Right lobe of liver (tissue), 6 donors: Measurements from ENCODE around the gene COL27A1. TPM values are rescaled to one million over a fixed set of nuclear protein-coding genes. Genes with fewer than 3 reads are reported as not detected.
A peak's percentile ranks its signal among the peaks of the same experiment; 100 is the strongest.

ENCODE experiments used
- ATAC-seq, 4 donors: fragments of 200-7000 bp; cut with Tn5 transposase; one replicate each; pipeline ENCODE4 v1.9.1; 2020; ENCODE audit warnings: mild to moderate bottlenecking in 4 of 4, moderate library complexity in 4 of 4
- DNase-seq, 3 donors: peaks; one replicate each; pipeline ENCODE4 v3.0.0-alpha.2; 2020
- H3K27ac ChIP-seq, 3 donors: fragments of 200-600 bp; one replicate each; pipeline ENCODE4 v1.8.0; 2022
- H3K27me3 ChIP-seq, 2 donors: fragments of 200-600 bp; one replicate each; pipeline ENCODE4 v1.8.0; 2022
- H3K36me3 ChIP-seq, 4 donors: fragments of 200-600 bp; sonication (generic) in 1 of 4; one replicate each; pipeline versions ENCODE4 v1.5.1 to v1.8.0; 2017 to 2022; ENCODE audit warnings: control low read depth in 1 of 4
- H3K4me1 ChIP-seq, 4 donors: fragments of 200-600 bp; sonication (generic) in 1 of 4; one replicate each; pipeline versions ENCODE4 v1.5.1 to v1.8.0; 2017 to 2022; ENCODE audit warnings: control low read depth in 1 of 4
- H3K4me3 ChIP-seq, 3 donors: fragments of 200-600 bp; one replicate each; pipeline ENCODE4 v1.8.0; 2022
- H3K9me3 ChIP-seq, 4 donors: fragments of 200-600 bp; sonication (generic) in 1 of 4; one replicate each; pipeline versions ENCODE4 v1.5.1 to v1.8.0; 2017 to 2022; ENCODE audit warnings: control low read depth in 1 of 4
- POLR2A ChIP-seq: fragments of 450-650 bp; IDR thresholded peaks from one replicate; pipeline ENCODE4 v1.6.1; 2017; ENCODE audit warnings: antibody characterized with exemption, mild to moderate bottlenecking
- WGBS: methylation state at CpG from one replicate; pipeline ENCODE4 v1.1.6; 2018; ENCODE audit warnings: low coverage, low lambda C conversion rate; ENCODE audit not compliant: insufficient coverage; ENCODE audit errors: missing lambda C conversion rate; 5-methylcytosine and 5-hydroxymethylcytosine counted together
- intact Hi-C, 2 donors: fragments of 100-400 bp; cut with DNase I; formaldehyde crosslinking; loops; one replicate each; pipeline versions ENCODE4 v1.11.2 to v1.14.1; 2022
- total RNA-seq, 6 experiments: library from RNA; depleted of rRNA in 2 of 6; stranded (reverse); fragments of >200 nt in 2 of 6; fragmentation: NEBNext Ultra II Directional in 3 of 6; extraction: Animal tissue kit (Norgen Biotek cat#: 25700) in 3 of 6; gene quantifications; one replicate each; pipeline versions ENCODE4 v1.1.0 to v1.2.4, GENCODE V29; 2016 to 2023
- TF ChIP-seq, protein P1 (sequence below), 4 donors: fragments of 200-600 bp in 3 of 4; fragments of 450-650 bp in 1 of 4; IDR thresholded peaks; one replicate each; pipeline versions ENCODE4 v1.5.1 to v1.8.0; 2016 to 2022; ENCODE audit warnings: antibody characterized with exemption in 4 of 4, mild to moderate bottlenecking in 2 of 4
- donor health status: DM: no; HTN: yes; CAD: no.
- donor health status: DM: no; HTN: no; CAD: no.
- donor health status: DM: no; HTN: no; CAD: no.
- donor health status: DM: no; HTN: yes; CAD: no.
- donor health status: DM: no; HTN: yes; CAD: no.

The COL27A1 gene
- total RNA-seq, 6 experiments from 2014 or later = 11.8 to 51.9 (median 29.3) TPM

DNA sequence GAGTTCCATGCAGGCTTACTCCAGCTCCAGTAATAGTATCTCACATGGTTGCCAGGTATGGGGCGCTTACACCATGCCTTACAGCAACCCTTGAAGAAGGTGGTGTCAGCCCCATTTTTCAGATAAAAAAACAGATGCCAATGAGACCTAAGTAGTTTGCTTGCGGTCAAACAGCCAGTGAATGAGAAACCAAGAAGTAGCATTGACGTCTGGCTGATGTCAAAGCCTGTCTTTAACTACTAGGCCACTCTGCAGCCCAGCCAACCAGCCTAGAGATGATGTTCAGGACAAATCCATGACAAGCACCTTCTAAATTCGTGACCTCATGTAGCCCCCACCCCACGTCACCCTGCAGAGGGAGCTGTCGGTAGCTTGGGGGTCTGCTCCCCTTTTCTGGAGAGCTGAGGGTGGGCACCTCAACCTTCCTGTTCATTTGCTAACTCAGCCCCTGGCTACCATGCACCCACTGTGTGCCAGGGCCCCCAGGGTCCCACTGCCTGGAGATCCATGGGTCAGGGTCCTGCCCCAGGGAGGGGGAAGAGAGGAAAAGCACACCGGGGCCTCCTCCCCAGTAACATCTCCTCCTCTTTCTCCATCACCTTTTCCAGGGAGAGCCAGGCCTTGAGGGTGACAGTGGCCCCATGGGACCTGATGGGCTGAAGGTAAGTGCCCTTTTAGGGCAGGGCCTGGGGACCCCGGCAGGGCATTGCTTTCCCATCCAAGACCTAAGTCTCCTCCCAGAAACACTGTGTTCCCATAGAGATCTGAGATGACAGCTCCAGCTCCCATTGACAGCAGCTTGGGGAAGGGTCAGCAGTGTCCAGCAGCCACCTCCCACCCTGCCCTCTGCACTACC lies 115.0 kb downstream of the COL27A1 start:
- peak in 1 of 3 donors; percentile 24 for DNase-seq
- Histone ChIP-seq H3K4me1 (no peaks in the 10 kb centered on the region), H3K9me3 (no peaks in the 10 kb centered on the region), H3K36me3 (no peaks in the 10 kb centered on the region), H3K27me3 (no peaks in the 10 kb centered on the region), H3K27ac (no peak overlapping the region), H3K4me3 (no peak overlapping the region)
- TF ChIP-seq POLR2A = no peak
- TF ChIP-seq, protein P1, sequence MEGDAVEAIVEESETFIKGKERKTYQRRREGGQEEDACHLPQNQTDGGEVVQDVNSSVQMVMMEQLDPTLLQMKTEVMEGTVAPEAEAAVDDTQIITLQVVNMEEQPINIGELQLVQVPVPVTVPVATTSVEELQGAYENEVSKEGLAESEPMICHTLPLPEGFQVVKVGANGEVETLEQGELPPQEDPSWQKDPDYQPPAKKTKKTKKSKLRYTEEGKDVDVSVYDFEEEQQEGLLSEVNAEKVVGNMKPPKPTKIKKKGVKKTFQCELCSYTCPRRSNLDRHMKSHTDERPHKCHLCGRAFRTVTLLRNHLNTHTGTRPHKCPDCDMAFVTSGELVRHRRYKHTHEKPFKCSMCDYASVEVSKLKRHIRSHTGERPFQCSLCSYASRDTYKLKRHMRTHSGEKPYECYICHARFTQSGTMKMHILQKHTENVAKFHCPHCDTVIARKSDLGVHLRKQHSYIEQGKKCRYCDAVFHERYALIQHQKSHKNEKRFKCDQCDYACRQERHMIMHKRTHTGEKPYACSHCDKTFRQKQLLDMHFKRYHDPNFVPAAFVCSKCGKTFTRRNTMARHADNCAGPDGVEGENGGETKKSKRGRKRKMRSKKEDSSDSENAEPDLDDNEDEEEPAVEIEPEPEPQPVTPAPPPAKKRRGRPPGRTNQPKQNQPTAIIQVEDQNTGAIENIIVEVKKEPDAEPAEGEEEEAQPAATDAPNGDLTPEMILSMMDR (IDR thresholded peaks at IDR 0.05) = no peak
- WGBS = 87% methylated on average over 6 of the region's 8 CpGs
- no peak for ATAC-seq
- intact Hi-C loops = loop anchor here in 1 of 2 donors (10.0 kb wide), 1 partner anchor 156 kb away; no protein-coding TSS in a partner anchor

DNA sequence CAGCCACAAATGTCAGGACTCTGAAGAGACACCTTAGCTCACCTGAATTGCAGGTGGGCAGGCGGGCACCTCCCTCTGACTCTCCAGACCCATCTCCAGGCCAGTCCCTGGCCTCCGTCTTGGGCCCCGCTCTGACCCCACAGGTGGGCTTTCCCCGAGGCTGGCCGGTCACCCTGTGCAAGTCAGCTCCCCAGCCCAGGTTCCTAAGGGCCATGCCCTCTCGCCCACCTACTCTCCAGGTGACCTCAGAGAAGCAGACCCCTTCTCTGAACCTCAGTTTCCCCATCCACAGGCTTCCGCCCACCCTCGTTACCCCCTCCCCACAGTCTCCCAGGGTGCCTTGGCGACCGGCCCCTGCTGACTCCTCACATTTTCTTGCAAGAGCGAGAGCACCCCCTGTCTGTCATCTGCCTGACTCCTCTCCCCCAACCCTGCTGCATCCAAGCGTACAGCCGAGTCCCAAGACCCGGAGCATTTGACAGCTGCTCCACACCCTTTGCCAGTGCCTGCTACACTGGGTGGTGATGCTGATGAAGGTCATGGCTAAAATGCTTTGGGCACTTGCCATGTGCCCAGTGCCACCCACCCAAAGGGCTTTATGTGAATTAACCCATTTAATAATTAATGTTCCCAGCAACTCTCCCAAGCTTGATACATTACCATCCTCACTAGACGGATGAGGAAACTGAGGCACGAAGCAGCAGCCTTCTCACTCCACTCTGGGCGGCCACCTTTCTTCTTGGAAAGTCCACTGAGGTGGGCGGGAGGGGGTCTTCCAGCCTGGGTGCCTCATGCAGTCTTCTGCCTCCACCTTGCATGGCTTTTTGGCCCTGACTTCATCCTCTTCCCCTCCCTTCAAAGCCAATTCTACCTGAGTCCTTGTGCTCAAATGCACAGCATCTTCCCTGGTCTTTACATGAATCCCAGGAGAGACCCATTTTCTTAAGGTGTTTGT lies 116.5 kb downstream of the COL27A1 start:
- Histone ChIP-seq H3K4me1 (no peaks in the 10 kb centered on the region), H3K36me3 (no peaks in the 10 kb centered on the region), H3K4me3 (no peak overlapping the region), H3K9me3 (no peaks in the 10 kb centered on the region), H3K27me3 (no peaks in the 10 kb centered on the region), H3K27ac (no peak overlapping the region)
- DNase-seq (peak in 2 of 3 donors; percentile 56 to 58), ATAC-seq (peak; percentile 48 to 65 (median 57))
- no peak for TF ChIP-seq POLR2A
- TF ChIP-seq, protein P1 (IDR thresholded peaks at IDR 0.05) = peak; percentile 18 to 44 (median 39)
- intact Hi-C loops = loop anchor here in 1 of 2 donors (10.0 kb wide), 1 partner anchor 157 kb away; no protein-coding TSS in a partner anchor
- 60% methylated on average over 9 of the region's 18 CpGs for WGBS

DNA sequence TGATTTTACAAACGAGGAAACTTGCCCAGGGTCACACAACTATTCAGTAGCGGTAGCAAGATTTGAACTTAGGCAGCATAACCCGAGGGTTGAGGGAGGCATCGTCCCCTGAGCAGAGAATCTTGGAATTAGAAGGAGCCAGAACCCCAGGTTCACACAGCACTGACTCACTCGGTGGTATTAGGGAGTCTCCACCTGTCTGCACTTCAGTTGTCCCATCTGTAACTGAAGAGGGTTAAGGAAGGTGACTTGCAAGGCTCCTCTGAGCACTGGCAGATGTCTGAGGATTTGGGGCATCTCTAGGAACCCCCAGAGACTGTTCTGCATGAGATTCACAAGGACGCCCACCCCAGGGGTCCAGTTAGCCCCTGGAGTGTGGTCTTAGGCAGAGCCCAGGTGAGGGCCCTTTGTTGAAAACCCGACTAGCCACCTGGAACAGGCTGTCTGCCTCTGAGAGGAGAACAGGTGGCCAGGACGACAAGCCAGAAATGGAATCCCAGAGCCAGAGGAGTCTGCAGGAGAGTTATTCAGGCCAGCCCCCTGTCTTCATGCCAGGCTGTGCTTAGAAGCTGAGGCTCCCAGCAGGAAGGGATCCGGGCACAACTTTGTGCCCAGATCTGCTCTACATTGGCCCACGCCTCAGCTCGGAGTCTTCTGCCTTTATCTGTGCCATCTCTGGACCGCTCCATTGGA lies 117.5 kb downstream of the COL27A1 start:
- Histone ChIP-seq H3K36me3 (no peaks in the 10 kb centered on the region), H3K9me3 (no peaks in the 10 kb centered on the region), H3K4me1 (no peaks in the 10 kb centered on the region), H3K27me3 (no peaks in the 10 kb centered on the region), H3K4me3 (no peak overlapping the region), H3K27ac (no peak overlapping the region)
- WGBS = 66% methylated on average over 5 of the region's 12 CpGs
- intact Hi-C loops = loop anchor here in 1 of 2 donors (10.0 kb wide), 1 partner anchor 158 kb away; no protein-coding TSS in a partner anchor
- DNase-seq = peak in 2 of 3 donors; percentile 20 to 25
- no peak for ATAC-seq
- no peak for TF ChIP-seq POLR2A
- TF ChIP-seq, protein P1 (IDR thresholded peaks at IDR 0.05) = no peak

DNA sequence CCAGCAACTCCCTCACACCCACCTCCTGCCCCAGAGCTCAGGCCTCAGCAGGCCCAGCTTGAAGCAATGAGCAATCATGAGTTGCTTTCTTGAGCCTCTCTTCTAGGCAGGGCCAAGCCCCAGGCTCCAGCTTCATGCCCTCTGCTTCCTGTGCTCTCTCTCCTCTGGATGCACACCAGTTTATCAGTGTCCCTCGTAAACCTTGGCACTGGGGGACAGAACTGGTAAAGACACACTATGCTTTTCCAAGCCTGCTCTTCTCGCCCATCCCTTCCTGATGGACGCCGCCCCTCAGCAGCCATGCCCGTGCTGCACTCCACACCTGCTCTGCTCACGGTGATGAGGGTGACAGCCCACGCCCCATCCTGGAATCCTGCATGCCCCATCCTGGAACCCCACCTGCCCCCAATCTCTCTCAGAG lies 118.1 kb downstream of the COL27A1 start:
- DNase-seq (peak in 2 of 3 donors; percentile 30 to 39), ATAC-seq (no peak)
- H3K27me3 ChIP-seq = no peaks in the 10 kb centered on the region
- H3K4me3 ChIP-seq = no peak overlapping the region
- intact Hi-C loops = loop anchor here in 1 of 2 donors (10.0 kb wide), 1 partner anchor 159 kb away; no protein-coding TSS in a partner anchor
- H3K27ac ChIP-seq = no peak overlapping the region
- H3K36me3 ChIP-seq = no peaks in the 10 kb centered on the region
- WGBS = 92% methylated on average over 2 of the region's 7 CpGs
- H3K4me1 ChIP-seq = no peaks in the 10 kb centered on the region
- H3K9me3 ChIP-seq = no peaks in the 10 kb centered on the region
- no peak for TF ChIP-seq POLR2A
- TF ChIP-seq, protein P1 (IDR thresholded peaks at IDR 0.05) = no peak
